ENCODE measurements around the gene CCDC127.

CCDC127 gene

DNA sequence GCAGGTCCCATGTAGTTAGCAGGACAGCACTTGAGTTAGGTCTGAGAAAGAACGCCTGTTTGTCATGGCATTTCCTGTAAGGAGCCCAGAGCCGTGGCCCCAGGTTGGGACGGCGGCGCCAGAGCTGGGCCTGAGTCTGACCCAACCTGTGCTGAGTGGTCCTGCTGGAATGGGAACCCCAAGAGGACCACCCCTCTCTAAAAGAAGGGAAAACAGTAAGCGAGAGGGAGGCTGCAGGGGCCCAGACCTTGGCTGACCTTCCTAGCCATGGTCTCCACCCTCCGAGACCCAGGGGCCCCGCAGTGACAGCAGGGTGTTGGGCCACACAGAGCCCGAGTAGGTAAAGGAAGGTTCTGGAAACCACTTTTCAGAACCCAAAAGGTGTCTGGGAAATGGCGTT lies 28.5 kb downstream of the CCDC127 start:
- DNase-seq (ENCODE audit: low spot score), result no peak

DNA sequence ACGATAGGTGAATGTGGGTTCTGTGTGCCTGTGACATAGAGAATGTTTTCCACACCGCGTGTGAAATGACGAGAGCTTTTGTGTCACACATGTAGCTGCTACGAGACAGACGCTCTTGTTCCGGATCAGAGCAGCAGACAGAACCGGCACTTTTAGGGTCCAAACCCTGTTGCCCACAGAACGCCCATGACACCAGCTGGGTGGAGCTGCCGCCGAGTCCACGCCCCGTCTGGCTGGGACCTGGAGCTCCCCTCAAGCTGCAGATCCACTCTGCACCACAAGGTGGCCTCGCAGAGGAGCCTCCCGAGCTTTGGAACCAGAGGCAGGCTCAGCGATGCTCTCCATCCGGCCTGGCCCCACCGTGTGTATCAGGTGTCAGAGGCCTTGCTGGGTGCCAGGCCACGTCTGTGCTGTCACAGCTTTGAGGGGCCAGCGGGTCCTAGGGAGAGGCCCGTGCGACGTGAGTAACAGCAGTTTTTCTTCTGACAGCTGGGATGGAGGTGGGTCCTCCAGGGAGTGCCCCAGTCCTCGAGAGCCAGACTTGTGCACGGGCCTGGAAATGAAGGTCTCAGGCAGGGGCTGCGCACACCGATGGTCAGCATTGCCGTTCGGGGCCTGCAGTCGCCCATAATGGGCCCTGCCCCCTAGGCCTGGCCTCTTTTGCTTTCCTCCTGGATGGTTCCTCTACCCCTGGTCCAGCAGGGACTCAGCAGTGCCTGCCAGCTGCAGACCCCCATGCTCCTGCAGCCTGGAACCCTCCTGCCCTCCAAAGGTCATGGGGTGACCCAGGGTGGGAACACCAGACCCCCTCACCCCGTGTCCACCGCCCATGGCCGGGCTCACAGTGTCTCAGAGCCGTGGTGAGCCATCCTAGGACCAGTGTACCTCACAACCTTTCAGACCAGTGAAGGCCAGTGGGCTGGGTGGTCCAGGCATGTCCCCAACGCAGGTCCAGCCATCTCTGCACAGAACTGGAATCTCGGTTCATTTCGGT lies 29.2 kb downstream of the CCDC127 start:
- DNase-seq (ENCODE audit: low spot score), result peak; percentile 67

DNA sequence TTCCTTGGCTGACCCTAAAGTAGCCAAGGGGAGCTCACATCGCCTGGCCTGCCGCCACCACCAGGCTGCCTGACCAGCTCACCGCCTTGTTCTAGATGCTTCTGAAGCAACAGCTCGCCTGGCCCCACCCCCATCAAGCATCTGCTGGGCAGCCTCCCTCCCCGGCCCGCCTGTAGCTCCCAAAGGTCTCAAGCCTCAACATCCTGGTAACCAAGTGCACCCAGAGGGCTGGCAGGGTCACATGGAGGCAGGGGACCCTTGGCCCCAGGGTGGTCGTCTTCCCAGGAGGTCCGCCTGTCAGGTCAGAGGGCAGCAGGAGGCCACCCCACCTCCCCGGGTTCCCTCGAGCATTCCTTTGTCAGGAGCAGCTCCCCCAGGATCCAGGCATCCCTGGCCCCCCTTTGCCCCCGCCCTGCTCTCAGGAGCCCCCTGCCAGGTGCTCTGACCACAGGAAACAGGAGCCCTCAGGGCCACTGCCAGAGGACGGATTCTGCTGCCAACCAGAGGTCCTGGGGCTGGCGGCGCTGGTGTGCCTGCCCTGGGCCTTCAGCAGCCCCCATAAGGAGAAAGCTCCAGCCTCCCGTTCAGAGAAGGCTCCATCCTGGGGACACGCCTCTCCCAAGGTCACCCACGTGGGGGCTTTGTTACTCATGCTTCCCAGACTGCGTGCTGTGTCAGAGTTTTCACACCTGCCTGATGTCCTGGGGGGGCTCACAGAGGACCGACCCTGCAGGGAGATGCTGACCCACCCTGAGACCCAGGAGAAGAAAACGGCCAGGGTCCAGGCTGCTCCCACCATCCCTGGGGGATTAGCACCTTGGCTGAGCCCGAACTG lies 30.1 kb downstream of the CCDC127 start:
- DNase-seq (ENCODE audit: low spot score), result no peak

DNA sequence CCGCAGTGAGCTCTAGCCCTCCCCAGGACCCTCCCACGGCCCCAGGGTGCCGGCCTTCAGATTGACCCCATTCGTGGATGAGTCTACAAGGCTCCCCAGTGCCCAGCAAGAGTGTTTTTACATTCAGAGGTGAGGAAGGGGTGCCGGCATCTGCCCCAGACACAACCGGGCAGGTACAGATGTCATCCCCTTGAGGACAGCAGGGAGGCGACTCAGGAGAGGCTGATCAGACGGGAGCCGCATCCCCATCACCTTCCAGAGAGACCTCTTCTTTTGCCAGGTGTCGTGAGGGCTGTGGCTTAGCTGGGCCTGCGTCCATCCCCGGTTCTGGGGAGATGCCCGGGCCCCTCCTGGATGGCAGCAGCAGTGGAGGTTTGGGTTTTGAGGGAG lies 30.9 kb downstream of the CCDC127 start:
- no peak for DNase-seq (ENCODE audit: low spot score)

DNA sequence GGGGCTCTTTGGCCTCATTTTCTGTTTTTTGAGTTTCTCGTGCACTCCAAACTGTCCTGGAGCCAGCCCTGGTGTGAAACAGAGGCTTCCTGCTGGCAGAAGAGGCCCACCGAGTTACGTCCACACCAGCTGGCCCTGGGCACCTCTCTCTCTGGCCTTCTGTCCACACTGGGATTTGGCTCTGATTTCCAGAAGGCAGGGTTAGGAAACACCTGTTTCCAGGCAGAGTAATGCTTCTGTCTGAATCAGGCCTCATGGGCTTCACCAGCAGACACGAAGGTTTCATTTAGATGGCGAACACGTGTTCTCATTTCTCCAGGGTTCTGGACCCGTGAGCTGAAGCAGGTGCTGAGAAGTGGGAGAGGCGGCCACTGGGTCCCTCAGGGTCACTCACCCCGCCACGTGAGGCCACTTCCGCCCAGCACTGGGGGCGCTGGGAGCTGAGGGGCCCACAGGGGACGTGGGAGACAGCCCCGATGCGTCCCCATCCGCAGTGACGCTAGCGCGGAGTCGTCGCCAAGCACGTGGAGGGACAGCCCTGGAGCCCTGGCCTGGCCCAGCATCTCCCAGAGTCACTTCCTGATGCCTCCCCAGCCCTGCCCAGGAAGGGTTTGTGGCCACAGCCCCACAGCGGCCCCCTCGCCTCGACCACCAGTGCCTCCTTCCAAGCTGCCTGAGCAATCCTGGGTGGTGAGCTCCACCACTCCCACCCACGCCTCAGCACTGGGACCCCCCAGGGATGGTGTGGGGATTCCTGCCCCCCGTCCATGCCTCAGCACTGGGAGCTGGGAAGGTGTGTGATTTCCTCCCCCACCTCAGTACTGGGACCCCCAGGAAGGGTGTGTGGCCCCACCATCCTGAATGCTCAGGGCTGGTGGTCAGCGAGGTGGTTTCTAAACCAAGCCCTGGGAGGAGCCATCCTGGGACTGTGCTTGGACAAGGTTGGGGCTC lies 31.6 kb downstream of the CCDC127 start:
- DNase-seq (ENCODE audit: low spot score), result no peak

DNA sequence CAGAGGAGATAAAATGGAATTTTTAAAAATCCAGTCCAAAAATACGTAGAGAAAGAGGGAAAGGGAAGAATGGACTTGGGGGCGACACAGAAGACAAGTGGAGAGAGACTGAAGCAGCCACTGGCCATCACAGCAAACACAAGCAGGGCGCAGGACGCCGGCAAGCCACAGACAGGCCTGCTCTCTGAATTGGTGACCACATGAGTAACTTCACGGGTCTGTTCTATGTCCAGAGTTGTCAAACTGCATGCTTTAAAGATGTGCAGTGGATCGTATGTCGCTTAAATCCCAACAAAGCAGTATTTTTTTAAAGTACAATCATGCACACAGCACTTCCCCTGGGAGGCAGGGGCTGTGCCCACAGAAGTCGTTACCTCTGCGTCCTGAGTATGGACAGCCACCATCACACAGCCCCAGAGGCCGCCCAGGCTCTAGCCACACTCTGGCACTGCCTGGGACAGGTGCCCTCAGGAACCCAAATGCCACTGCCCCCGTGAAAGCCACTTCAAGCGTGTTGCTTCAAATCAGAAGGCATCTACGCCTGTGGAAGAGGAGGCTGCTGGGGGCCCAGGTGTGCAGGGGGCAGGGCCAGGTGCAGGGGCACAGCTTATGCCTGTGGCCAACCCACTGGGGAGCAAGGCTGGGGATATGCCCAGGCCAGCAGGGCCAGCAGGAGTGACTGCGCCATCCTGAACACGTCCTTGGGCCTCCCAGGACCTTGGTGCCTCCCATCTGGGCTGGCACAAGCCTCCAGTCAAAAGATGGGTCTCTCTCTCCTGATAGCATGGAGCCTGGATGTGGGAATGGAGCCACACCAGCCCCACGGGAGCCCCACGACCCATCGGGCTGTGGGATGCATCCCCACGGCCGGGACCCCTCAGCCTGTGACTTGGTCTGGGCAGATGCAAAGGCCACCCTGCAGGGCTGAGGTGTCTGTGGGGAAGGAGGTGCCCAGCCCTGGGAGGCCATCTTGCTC lies 32.6 kb downstream of the CCDC127 start:
- no peak for DNase-seq (ENCODE audit: low spot score)

DNA sequence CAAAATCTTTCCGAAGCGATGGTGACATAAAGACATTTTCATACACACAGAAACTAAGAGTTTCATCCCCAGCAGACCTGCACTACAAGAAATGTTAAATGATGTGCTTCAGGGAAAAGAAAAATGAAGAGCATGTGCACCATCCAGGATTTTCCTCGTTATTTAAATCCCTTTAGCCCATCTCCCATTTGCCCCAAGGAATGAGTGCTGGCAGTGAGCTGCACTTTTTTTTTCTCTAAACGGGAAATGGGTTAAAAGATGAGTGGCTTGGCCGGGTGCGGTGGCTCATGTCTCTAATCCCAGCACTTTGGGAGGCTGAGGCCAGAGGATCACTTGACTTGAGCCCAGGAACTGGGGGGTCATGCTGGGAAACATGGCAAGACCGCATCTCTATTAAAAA lies 33.5 kb downstream of the CCDC127 start:
- DNase-seq (ENCODE audit: low spot score), result no peak

DNA sequence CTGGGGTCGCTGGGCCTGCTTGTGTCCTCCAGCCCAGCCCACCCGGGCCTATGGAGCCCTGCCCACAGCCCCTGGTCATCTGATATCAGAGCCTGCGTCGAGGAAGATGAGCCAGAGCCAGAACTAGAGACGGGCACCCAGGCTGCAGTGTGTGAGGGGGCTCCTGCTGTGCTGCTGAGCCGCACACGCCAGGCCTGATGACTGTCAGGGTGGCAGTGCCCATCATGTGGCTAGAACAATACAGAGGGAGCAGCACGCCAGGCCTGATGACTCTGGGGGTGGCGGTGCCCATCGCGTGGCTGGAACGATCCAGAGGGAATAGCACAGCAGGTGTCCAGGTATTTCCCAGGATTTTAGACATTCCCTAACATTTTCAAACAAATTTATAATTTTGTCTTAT lies 35.8 kb downstream of the CCDC127 start:
- no peak for DNase-seq (ENCODE audit: low spot score)

DNA sequence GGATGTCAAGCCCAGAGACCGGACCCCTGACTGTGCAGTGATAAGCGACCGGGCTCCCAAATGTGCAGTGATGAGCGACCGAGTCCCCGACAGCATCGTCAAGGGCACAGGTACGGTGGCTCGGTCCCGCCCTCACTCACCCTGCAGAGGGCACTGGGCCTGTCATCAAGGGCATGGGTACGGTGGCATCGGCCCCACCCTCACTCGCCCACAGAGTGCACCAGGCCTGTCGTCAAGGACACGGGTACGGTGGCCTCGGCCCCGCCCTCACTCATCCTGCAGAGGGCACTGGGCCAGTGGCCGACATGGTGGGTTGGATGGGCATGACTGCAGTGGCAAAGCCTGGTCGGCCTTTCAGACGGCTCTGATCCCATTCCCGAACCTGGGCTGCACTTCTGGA lies 36.4 kb downstream of the CCDC127 start:
- DNase-seq (ENCODE audit: low spot score), result no peak

DNA sequence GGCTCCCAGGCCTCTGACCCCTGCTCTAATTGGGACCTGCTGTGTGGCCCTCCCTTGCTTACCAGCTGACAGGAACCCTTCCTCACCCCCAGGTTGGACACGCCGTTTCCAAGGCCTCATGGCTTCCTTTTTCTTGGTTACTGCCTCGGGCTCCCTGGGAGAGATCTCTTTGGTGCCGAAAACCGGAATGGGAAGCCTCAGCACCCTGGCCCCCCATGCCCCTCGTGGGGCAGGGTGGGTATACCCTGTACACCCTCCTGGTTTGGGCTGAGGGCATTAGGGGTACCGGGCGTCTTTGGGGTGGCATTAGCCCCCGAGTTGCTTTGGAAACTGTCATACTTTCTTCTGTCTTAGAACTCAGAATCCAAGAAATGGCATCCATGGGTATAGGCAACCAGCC lies 36.8 kb downstream of the CCDC127 start:
- DNase-seq (ENCODE audit: low spot score), result no peak

DNA sequence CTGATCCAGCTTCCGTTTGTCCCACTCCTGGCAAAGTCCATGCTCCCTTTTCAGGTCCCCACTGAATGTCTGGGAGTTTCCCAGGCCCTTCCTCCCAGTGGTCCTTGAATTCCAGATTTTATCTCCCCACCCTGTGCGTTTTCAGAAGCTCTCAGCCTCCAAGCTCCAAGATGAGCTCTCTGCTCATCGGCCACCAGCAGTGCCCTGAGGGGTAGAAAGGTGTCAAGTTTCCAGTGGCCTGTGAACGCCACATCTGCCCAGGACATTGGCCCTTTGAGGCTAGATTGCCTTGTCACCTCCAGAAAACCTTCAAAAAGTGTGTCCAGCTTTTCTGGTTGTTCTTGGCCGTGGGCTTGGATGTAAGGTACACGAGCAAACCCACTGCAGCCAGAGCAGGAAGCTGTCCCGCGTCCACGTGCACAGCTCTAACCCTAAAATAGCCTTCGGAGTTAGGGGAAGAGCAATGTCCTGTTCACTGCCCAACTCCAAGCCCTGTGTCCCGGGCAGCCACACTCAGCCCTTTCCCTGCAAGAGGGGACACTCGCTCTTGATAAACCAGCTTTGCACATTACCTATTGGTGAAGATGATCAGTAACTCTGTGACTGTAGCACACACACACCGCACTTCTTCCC lies 37.6 kb downstream of the CCDC127 start:
- no peak for DNase-seq (ENCODE audit: low spot score)

DNA sequence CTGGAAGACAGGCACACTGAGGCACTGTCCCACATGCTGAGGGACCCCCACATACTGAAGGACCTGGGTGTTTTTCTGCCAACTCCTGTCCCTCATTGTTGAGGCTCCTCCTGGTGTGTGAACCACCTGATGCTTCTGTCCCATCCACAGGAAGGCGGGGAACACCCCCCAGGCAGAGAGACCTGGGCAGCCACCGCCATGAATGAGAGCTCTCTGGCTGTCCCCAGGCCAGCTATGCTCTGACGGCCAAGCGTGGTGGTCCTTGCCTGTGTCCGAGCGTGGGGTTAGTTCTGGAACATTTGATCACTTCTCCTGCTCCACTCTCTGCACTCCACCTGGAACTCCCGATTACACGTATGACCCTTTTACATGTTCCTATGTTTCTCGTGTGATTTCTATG lies 38.6 kb downstream of the CCDC127 start:
- DNase-seq (ENCODE audit: low spot score), result no peak

DNA sequence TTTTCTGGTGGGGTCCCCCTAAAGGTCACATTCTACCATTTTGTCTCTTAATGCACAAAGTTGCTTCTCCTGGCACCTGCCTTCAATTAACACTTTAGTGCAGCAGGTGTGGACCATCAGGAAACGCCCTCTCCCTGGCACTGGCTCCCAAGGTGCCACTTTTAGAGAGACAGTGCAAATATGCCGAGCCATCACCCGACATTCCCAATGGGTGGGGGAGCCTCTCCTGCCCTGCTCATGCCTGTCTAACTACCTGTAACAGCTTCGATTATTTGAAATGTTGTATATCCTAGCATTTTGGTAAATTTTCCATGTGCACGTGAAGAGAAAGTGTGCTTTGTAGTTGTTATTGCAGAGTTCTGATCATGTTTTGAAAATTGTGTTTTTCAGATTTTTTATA lies 39.8 kb downstream of the CCDC127 start:
- no peak for DNase-seq (ENCODE audit: low spot score)

DNA sequence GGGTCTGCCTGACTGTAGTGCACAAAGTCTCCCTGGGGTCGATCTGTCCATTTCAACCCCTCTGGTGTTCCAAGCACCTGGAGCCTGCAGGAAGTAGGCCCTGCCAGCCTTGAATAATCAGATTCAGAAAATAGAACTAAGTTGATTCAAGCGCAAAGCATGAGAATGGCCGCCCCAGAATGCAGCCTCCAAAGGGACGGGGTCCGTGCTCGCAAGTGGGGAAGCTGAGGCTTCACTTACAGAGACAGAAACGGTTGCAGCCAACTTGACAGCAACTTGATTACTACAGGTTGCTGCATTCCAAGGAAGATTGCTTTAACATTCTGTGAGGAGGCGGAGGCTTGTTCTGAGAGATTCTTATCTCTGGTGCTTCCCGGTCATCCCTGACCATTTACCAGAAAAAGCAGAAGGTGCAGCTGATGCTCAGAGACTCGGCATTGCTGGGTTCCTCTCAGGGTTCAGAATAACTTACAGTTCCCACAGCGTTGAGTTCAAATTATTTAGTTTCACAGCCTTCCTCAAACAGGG lies 41.6 kb downstream of the CCDC127 start:
- DNase-seq (ENCODE audit: low spot score), result no peak

DNA sequence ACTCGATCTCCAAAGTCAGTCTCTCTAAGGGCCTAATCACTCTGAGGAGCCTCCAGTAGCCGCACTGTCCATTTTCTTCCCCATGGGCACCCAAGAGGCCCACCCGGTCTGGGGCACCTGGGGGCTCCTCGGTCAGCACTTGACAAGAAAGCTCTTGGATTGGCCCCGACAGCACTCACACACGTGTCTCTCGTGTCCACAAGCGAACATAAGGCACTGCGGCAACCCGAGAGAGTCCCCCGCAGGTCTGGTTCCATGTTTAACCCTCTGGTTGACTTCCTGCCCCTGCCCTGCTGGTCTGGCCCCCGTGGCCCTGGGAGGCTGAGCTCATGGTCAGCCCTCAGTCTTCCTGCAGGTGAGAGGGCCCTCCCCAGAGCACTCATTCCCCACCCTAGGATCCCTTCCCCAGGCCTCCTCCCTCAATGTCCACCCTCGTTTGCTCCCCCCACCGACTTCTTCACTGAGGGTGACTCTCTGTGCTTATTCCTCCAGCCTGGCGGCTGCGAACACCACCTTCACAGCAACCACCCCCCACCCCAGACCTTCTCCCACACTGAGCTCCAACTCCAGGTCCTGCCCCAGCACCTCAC lies 43.0 kb downstream of the CCDC127 start:
- no peak for DNase-seq (ENCODE audit: low spot score)

DNA sequence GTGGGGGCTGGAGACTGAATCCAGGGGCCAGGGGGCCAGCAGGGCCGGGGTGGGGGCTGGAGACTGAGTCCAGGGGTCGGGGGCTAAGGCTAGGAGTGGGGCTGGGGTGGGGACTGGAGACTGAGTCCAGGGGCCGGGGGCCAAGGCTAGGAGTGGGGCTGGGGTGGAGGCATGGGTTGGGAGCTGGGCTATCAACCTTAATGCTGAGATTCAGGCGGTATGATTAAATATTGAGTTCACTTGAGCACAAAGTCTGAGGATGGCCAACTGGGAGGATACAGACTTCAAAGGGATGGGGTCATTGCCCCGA lies 43.7 kb downstream of the CCDC127 start:
- no peak for DNase-seq (ENCODE audit: low spot score)

DNA sequence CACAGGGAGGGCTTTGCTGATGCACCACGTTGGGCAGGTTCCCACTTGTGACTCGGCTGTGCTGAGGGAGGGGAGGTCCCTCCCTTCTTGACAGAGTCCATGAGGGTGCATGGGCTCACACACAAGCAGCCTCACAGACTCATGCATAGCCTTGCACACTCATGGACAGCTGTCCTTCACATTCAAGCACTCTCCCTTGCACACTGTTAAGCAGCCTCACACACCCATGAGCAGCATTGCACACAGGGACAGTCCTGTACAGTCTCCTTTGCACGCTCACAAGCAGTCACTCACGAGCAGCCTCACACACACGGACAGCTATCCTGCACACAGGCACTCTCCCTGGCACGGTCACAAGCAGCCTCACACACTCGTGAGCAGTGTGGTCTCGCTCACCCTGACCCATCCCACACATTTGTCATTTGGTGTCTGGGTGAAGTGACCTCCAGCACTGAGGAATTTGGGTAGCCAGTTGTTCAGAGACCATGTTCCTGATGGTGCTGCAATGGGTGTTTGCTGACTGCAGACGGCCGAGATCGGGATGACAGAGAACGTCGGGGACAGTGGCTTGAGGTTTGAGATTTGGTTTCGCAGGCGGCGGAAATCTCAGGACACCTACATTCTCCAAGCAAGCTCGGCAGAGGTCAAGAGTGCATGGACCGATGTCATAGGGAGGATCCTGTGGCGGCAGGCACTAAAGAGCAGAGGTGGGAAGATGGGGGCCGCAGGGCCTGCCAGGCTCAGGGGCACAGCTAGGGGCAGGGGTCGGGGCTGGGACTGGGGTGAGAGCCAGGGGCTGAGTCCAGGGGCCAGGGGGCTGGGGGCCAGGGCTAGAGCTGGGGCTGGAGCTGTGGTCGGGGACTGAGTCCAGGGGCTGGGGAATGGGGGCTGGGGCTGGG lies 44.3 kb downstream of the CCDC127 start:
- no peak for DNase-seq (ENCODE audit: low spot score)

DNA sequence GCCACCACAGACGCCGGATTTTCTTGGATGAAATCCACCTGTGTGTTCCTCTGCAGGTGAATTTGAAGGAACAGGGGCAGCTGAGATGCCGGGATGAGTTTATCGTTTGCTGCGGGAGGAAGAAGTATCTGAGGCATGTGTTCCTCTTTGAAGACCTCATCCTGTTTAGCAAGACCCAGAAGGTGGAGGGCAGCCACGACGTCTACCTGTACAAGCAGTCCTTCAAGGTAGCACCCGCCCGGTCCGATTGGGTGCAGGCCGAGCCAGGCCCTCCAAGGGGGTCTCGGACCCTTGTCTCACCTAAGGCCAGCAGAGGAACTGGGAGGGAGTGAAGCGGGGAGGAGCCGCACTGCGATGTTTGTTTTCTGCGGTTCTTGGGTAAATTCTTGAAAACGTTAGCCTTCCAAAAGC lies 45.1 kb downstream of the CCDC127 start:
- DNase-seq (ENCODE audit: low spot score), result no peak

DNA sequence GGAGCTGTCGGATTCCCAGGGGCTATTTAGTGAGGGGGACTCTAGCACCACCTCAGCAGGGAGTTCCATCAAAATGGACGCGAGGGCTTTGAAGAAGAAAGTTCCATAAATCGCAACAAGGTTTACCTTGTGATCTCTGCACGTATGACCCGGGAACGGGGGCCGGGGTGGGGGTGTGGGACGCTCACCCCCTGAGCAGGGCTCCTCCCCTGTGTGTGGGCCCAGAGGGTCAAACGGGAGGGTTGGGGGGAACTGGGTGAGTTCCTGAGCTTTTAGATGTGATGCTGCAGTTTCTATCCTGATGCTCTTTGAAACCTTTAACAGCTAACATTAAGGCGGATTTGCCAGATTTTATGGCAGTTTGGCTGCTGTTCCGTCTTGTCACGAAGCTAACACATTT lies 45.5 kb downstream of the CCDC127 start:
- DNase-seq (ENCODE audit: low spot score), result no peak
